MM.1S (cell line): ENCODE measurements around the gene GALNT9.

ENCODE experiments used
- DNase-seq: peaks from one replicate; pipeline ENCODE4 v3.0.0-alpha.2; 2015
- H2AFZ ChIP-seq: fragments of 300-600 bp; sonication (generic); 2 replicates; pipeline ENCODE4 v1.6.0; 2016; ENCODE audit warnings: antibody characterized with exemption, low read length
- H3F3A ChIP-seq: fragments of 300-600 bp; sonication (generic); 2 replicates; pipeline ENCODE4 v1.6.1; 2016; ENCODE audit warnings: mild to moderate bottlenecking, antibody characterized with exemption, low read length, moderate library complexity, mixed read lengths; ENCODE audit not compliant: insufficient read depth
- H3K27ac ChIP-seq: fragments of 300-600 bp; sonication (generic); 2 replicates; pipeline ENCODE4 v1.5.1; 2016; ENCODE audit warnings: mild to moderate bottlenecking, low read length
- H3K27me3 ChIP-seq: fragments of 300-600 bp; sonication (generic); replicated peaks from 2 replicates; pipeline ENCODE4 v1.6.0; 2016; ENCODE audit warnings: low read length; ENCODE audit not compliant: insufficient read depth
- H3K36me3 ChIP-seq: fragments of 300-600 bp; sonication (generic); replicated peaks from 2 replicates; pipeline ENCODE4 v1.6.1; 2016; ENCODE audit warnings: mild to moderate bottlenecking, low read length, mixed read lengths; ENCODE audit not compliant: insufficient read depth
- H3K4me1 ChIP-seq: fragments of 300-600 bp; sonication (generic); 2 replicates; pipeline ENCODE4 v1.6.1; 2016; ENCODE audit warnings: low read length, mixed read lengths
- H3K4me2 ChIP-seq: fragments of 300-600 bp; sonication (generic); 2 replicates; pipeline ENCODE4 v1.6.0; 2016; ENCODE audit warnings: low read depth, low read length
- H3K4me3 ChIP-seq: fragments of 300-600 bp; sonication (generic); 2 replicates; pipeline ENCODE4 v1.5.1; 2016; ENCODE audit warnings: low read length, mixed read lengths
- H3K79me2 ChIP-seq: fragments of 300-600 bp; sonication (generic); 2 replicates; pipeline ENCODE4 v1.6.1; 2016; ENCODE audit warnings: mixed run types, low read length, mixed read lengths
- H3K9ac ChIP-seq: fragments of 300-600 bp; sonication (generic); 2 replicates; pipeline ENCODE4 v1.6.1; 2016; ENCODE audit warnings: low read length, mixed read lengths
- H3K9me2 ChIP-seq: fragments of 300-600 bp; sonication (generic); replicated peaks from 2 replicates; pipeline ENCODE4 v1.6.1; 2016; ENCODE audit warnings: mild to moderate bottlenecking, low read length, mixed read lengths; ENCODE audit not compliant: insufficient read depth
- H3K9me3 ChIP-seq: fragments of 300-600 bp; sonication (generic); replicated peaks from 2 replicates; pipeline ENCODE4 v1.6.1; 2016; ENCODE audit warnings: mild to moderate bottlenecking, low read length, mixed read lengths; ENCODE audit not compliant: insufficient read depth
- H4K20me1 ChIP-seq: fragments of 300-600 bp; sonication (generic); 2 replicates; pipeline ENCODE4 v1.6.1; 2016; ENCODE audit warnings: mild to moderate bottlenecking, low read length, moderate library complexity, mixed read lengths; ENCODE audit not compliant: insufficient read depth
- EZH2 ChIP-seq: fragments of 300-600 bp; sonication (generic); optimal IDR thresholded peaks from 2 replicates; pipeline ENCODE3; 2017; ENCODE audit warnings: low read depth, mild to moderate bottlenecking, antibody characterized with exemption, low read length, mixed read lengths
- EZH2phosphoT487 ChIP-seq: fragments of 300-600 bp; sonication (generic); IDR thresholded peaks from 2 replicates; pipeline ENCODE4 v1.6.1; 2018; ENCODE audit warnings: antibody characterized with exemption, low read length
- TF ChIP-seq, protein P1 (sequence below): fragments of 300-600 bp; sonication (generic); IDR thresholded peaks from 2 replicates; pipeline ENCODE4 v1.5.1; 2016; ENCODE audit warnings: antibody characterized with exemption, low read length, mixed read lengths

Gene GALNT9

GRCh38 chr12:132259872-132260695 lies 69.3 kb downstream of the GALNT9 start:
- Histone ChIP-seq H3K4me3 (no peak overlapping the region), H3K9ac (no peak overlapping the region), H3K27me3 (no peaks in the 10 kb centered on the region; the same call in 1 of the 2 replicates), H3K9me3 (no peaks in the 10 kb centered on the region), H3F3A (no peaks in the 10 kb centered on the region), H3K27ac (no peak overlapping the region), H3K9me2 (no peaks in the 10 kb centered on the region), H3K4me2 (no peak overlapping the region), H3K79me2 (no peaks in the 10 kb centered on the region), H3K4me1 (no peaks in the 10 kb centered on the region), H4K20me1 (no peaks in the 10 kb centered on the region), H3K36me3 (no peaks in the 10 kb centered on the region), H2AFZ (no peak overlapping the region)
- DNase-seq, result no peak
- TF ChIP-seq EZH2 (no peak), EZH2phosphoT487 (no peak)
- TF ChIP-seq, protein P1, sequence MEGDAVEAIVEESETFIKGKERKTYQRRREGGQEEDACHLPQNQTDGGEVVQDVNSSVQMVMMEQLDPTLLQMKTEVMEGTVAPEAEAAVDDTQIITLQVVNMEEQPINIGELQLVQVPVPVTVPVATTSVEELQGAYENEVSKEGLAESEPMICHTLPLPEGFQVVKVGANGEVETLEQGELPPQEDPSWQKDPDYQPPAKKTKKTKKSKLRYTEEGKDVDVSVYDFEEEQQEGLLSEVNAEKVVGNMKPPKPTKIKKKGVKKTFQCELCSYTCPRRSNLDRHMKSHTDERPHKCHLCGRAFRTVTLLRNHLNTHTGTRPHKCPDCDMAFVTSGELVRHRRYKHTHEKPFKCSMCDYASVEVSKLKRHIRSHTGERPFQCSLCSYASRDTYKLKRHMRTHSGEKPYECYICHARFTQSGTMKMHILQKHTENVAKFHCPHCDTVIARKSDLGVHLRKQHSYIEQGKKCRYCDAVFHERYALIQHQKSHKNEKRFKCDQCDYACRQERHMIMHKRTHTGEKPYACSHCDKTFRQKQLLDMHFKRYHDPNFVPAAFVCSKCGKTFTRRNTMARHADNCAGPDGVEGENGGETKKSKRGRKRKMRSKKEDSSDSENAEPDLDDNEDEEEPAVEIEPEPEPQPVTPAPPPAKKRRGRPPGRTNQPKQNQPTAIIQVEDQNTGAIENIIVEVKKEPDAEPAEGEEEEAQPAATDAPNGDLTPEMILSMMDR, result no peak

DNA sequence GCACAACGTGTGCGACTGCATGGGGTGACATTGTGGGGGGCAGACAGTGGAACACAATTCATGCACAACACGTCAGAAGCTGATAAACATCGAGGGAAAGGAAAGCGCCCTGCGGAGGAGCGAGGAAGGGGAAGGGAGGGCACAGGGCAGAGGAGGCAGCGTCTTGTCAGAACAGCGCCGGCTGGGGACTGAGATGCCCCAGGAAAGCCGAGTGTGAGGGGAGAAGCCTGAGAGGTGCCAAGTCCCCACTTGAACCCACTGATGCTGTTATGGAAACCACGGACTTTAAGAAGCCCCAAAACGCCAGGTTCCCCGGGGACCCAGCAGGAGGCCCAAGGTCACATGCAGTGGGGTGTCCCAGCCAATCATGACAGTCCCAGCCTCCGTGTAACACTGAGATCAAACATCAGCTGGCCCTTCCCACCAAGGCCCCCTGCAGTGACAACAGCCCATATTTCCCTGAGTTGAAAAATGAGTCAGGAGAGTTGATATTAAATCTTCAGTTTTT lies 70.0 kb downstream of the GALNT9 start:
- Histone ChIP-seq H3K4me1 (no peaks in the 10 kb centered on the region), H3K4me3 (no peak overlapping the region), H3K9me3 (no peaks in the 10 kb centered on the region), H2AFZ (no peak overlapping the region), H3K79me2 (no peaks in the 10 kb centered on the region), H3K27me3 (no peaks in the 10 kb centered on the region; the same call in 1 of the 2 replicates), H3K36me3 (no peaks in the 10 kb centered on the region), H3K27ac (no peak overlapping the region), H3K9me2 (no peaks in the 10 kb centered on the region), H3K9ac (no peak overlapping the region), H3F3A (no peaks in the 10 kb centered on the region), H3K4me2 (no peak overlapping the region), H4K20me1 (no peaks in the 10 kb centered on the region)
- TF ChIP-seq, protein P1, result no peak
- TF ChIP-seq EZH2phosphoT487, result no peak
- no peak for TF ChIP-seq EZH2
- DNase-seq, result no peak

GRCh38 chr12:132258543-132258942 lies 70.8 kb downstream of the GALNT9 start:
- Histone ChIP-seq H2AFZ (no peak overlapping the region), H3K79me2 (no peaks in the 10 kb centered on the region), H3K27me3 (no peaks in the 10 kb centered on the region; the same call in 1 of the 2 replicates), H3K4me1 (no peaks in the 10 kb centered on the region), H3K9me3 (no peaks in the 10 kb centered on the region), H3K4me2 (no peak overlapping the region), H3K36me3 (no peaks in the 10 kb centered on the region), H3K9me2 (no peaks in the 10 kb centered on the region), H4K20me1 (no peaks in the 10 kb centered on the region), H3K9ac (no peak overlapping the region), H3K4me3 (no peak overlapping the region), H3K27ac (no peak overlapping the region), H3F3A (no peaks in the 10 kb centered on the region)
- TF ChIP-seq EZH2phosphoT487 (no peak), EZH2 (no peak)
- TF ChIP-seq, protein P1, result no peak
- DNase-seq, result no peak
